Hematopoietic multipotent progenitor cell (in vitro differentiated cells): ENCODE results near the gene KLHL25. TPM values are rescaled to one million over a fixed set of nuclear protein-coding genes. Genes with fewer than 3 reads are reported as not detected.

ENCODE experiments used
- DNase-seq, 3 donors: peaks; one replicate each; pipeline ENCODE4 v3.0.0-alpha.2; 2011 to 2015; ENCODE audit warnings: low read depth in 2 of 3, low spot score in 2 of 3
- total RNA-seq: library from RNA; depleted of rRNA; stranded (reverse); fragments of >200 nt; gene quantifications from one replicate; pipeline ENCODE4 v1.2.3, GENCODE V29; 2012

The KLHL25 gene
- total RNA-seq, 1 donor: 2.4 TPM

GRCh38 chr15:85749261-85750151, 45.2 kb downstream of the KLHL25 start:
- DNase-seq: no peak

- no peak for DNase-seq
These were observed 46.0 kb downstream of the KLHL25 start for GRCh38 chr15:85748729-85749128.

- no peak for DNase-seq
These were observed 46.5 kb downstream of the KLHL25 start for GRCh38 chr15:85748176-85748575.

- no peak for DNase-seq
These were observed 48.1 kb downstream of the KLHL25 start for GRCh38 chr15:85746641-85747040.

- no peak for DNase-seq
These were observed 49.1 kb downstream of the KLHL25 start for GRCh38 chr15:85745525-85746150.

GRCh38 chr15:85745023-85745422, 49.7 kb downstream of the KLHL25 start:
- no peak for DNase-seq

GRCh38 chr15:85744579-85744978, 50.1 kb downstream of the KLHL25 start:
- no peak for DNase-seq

GRCh38 chr15:85743392-85744055, 51.2 kb downstream of the KLHL25 start:
- no peak for DNase-seq

- no peak for DNase-seq
These were observed 52.4 kb downstream of the KLHL25 start for GRCh38 chr15:85742186-85742821.

- no peak for DNase-seq
These were observed 53.1 kb downstream of the KLHL25 start for GRCh38 chr15:85741662-85742061.

GRCh38 chr15:85741021-85741421, 53.7 kb downstream of the KLHL25 start:
- DNase-seq: no peak

GRCh38 chr15:85737061-85737460, 57.7 kb downstream of the KLHL25 start:
- no peak for DNase-seq

GRCh38 chr15:85733416-85733815, 61.3 kb downstream of the KLHL25 start:
- peak in 1 of 3 donors; percentile 24 for DNase-seq

- peak; percentile 26 to 75 (median 52) for DNase-seq
These were observed 64.5 kb downstream of the KLHL25 start for GRCh38 chr15:85730001-85730820.

- no peak for DNase-seq
These were observed 67.7 kb downstream of the KLHL25 start for GRCh38 chr15:85727068-85727467.

GRCh38 chr15:85726454-85726853, 68.3 kb downstream of the KLHL25 start:
- no peak for DNase-seq

GRCh38 chr15:85725564-85725963, 69.2 kb downstream of the KLHL25 start:
- no peak for DNase-seq

- no peak for DNase-seq
These were observed 69.7 kb downstream of the KLHL25 start for GRCh38 chr15:85725019-85725418.

GRCh38 chr15:85723960-85724945, 70.5 kb downstream of the KLHL25 start:
- no peak for DNase-seq
